Glomerular visceral epithelial cell (primary cell): ENCODE measurements around the gene TUBB2B.

Source experiments
- DNase-seq: peaks from one replicate; pipeline ENCODE4 v3.0.0-alpha.2; 2016; ENCODE audit errors: extremely low spot score

The TUBB2B gene

DNA sequence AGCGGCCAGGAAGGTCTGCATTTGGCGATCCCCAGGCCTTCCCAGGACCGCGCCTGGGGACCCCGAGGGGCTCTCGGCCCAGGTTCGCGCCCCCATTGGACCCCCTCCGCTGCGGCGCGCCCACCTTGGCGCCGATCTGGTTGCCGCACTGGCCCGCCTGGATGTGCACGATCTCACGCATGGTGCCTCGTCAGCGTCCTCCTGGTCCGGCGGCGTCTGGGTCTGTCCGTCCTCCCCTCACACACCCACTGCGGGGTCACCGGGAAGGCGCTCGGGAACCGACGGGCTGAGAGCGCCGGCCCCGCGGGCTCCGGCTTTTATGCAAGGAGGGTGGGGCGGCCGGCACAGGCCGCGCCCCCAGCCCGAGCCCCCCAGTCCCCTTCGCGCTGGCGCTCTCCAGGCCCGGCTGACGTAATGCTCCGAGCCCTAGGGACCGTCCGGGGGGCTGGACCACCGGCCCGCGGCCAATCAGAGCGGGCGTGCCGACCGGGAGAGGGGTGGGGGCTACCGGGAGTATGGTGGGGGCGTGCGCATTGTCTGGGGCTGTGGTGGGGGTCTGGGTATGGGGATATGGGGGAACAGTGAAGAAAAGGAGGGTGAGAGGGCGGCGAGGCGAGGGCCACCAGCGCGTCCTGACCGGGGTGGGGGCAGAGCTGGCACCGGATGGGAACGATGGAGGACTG, at the start of gene TUBB2B:
TUBB2B (minus strand) TSS at position 291 of the 683 bp plus-strand sequence; CDS start at position 181, 110 bp downstream.
- peak; percentile 37 for DNase-seq

- DNase-seq = no peak
Measured at GRCh38 chr6:3277251-3277650, 49.8 kb upstream of the TUBB2B start.

DNA sequence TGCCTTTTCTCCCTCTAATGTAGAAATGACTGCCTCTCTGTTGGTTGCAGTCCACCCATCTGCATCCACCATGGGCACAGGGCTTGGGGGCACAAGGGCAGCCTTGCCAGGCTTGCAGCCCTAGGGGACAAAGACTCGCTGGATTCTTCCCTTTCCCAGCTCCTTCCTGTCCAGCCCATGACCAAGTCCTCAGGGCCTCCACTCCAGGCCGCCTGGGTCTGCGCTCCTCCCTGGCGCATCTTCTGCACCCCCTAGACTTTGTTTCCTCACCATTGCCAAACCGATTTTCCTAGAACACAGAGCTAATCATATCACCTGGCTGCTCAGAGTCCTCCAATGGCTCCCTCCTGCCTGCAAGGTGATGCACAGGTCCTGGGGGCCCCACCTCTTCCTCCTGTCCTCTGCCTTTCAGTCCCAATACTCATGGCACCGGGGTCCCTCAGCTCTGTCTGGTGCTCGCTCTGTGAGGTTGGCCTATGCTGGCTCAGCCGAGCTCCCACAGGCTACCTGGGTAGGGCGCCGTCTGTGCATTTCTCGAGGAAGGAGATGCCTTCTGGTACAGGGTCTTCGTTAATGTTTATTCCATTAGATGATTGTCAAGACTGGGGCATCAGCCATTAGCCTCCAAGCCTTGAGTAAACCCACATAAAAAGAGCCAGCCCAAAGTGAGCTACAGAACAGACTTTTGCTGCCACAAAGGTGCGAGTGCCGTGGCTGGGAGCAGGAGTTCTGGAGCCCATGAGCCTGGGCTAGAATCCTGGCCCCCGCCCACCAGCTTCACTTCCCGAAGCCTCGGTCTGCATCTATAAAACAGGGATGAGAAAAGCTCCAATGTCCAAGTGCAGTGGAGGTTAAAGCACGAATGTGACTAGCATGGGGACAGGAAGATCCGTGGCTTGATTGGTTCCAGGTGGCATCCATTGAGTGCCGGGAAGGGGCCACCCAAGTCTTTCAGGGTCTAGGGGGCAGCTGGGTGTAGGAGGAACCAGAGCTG, 49.0 kb upstream of the TUBB2B start:
- no peak for DNase-seq

DNA sequence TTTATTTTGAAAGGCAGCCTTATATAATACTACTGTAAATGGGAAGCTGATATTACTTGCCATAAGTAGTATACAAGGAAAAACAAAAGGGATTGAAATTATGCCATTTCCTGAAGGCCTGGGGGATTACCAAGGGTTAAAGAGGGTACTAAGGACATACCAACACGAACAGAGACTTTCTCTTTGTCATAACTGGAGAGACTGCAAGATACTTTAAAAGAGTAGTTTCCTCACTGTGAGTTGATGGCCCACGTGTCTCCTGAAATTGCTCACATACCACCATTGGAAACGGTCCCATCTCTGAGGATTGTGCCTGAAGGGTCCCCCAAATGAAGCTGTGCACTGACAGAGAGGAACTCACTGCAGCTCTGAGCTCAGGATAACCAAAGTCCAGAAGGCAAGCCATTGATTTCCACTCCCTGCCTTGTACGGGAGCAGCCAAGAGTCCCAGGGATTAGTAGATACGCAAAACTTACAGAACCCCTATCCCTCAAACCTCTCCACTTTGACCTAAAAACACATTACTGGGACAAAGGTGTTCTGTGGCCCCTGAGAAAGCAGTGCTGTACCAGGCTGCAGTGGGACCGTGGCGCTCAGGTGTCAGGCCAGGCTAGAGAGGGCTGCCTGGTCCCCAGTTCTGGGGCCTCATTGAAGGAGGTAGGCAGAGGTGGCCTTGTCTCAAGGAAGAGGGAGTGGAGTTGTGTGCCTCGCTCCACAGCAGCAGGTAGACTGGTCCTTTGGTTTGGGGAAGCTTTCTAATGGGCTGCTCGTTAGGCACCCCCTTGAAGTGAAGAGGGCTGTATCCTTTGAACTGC, 46.5 kb upstream of the TUBB2B start:
- DNase-seq = no peak

DNA sequence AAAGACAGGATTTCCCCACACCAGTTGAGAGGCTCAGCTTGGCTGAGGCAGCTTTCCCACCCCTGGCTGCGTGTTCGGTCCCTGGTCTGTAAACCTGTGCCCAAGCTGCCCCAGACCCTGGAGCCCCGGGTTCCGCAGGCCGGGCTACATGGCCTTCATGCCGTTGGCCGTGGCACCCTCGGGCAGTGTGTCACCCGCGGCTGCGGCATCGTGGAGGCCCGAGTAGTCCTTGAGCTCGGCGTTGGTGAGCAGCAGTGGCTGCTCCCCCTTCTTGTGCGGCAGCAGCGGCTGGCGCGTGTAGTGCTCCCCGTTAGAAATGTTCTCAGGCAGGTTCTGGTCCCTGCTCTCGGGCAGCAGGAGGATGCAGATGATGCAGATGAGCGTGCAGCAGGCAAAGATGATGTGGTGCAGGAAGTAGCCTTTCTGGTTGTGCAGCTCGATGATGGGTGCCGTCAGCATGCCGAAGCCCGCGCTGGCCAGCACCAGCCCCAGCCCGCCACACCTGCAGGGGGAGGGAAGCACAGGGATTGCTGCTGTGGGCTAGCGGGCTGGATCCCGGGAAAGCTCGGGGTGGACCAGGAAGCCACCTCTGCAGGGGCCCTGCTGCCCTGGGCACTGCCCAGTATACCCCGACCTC, 45.6 kb upstream of the TUBB2B start:
- no peak for DNase-seq

- DNase-seq = no peak
Measured at GRCh38 chr6:3271756-3272155, 44.3 kb upstream of the TUBB2B start.

DNA sequence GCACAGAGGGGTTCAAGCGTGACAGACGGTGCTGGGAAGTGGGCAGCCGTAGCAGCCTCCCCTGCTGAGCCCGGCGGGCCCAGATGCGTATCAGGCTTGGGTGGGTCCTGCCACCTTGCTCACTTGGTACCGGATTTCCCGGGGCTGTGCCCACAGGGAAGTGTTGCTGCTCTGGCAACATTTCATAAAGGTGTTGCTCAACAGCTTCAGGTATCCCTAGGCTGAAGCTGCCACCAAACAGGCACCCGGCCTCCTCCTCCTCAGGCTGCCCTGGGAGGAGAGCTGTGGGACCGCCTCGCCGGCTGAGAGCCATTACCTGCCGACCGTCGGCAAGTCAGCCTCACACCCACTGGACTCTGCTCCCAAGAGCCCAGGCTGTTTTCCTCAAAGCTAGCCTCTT, 42.8 kb upstream of the TUBB2B start:
- no peak for DNase-seq

- no peak for DNase-seq
Measured at GRCh38 chr6:3269281-3269975, 42.0 kb upstream of the TUBB2B start.

GRCh38 chr6:3268680-3269079, 41.2 kb upstream of the TUBB2B start:
- DNase-seq = no peak

DNA sequence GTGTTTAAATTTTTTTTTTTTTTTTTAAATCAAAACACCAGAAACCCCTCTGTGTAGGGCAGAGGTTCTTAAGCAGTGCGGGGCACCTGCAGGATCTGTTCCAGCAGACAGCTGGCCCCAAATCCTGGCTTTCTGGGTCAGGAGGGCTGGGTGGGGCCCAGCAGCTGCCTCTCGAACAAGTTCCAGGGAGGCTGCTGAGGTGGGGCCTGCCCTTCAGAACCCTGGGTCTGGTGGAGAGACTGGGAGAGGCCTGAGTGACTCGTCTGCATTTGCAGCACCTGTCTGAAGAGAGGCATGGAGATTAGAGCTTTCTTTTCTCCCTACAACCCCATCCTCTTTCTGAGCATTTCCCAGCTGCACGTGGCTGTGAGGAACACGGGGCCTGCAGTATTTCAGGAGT, 39.7 kb upstream of the TUBB2B start:
- no peak for DNase-seq

DNA sequence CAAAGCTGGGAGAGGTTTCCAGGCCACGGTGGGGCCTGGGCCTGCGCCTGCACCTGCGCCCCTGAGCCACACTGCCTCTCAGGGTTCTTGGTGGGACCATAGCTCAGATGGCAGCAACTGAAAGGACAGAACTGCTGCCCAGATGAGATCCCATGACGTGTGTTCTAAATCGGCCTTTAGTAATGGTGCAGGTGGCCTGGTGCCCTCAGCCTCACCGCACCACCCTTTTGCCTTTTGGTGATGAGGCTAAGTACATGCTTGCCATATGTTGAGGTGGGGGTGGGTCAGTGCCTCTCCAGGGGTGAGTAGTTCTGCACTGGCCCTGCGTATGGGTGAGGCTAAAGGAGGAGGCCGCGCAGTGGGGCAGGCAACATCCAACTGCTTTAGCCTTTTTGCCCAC, 38.7 kb upstream of the TUBB2B start:
- DNase-seq = no peak

DNA sequence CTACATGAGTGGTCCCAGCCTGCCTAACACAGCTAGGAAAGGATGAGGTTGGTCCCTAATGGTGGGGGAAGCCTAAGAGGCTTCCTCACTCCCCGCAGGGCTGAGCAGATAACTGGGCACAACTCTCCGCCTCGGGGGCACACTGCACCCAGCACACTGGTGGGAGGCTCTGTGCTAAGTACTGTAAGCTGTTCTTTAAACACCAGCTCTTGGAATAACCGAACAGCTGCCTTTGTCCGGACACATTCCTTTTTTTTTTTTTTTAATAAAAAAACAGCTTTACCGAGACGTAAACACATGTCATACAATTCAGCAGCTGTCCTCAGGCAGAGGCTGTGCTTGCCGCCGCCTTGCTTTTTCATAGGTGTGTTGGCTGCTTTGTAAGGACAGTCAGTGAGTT, 38.2 kb upstream of the TUBB2B start:
- no peak for DNase-seq

DNA sequence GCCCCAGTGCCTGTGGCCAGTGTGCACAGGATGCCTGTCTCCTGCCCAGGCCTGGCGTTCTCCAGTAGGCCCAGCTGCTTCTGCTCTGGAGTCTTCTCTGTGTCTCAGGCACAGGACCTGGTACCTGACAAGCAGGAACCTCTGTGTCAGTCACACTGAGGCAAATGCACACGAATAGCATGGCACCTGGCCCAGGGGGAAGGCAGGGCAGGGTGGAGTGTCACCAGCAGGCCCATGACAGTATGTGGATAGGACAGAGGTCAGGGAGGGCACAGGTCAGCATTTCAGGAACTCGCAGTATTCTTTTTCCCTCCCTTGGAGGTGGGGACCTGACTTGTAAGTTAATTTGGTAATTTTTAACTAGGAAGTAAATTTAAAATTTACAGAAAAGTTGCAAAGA, 36.9 kb upstream of the TUBB2B start:
- DNase-seq = no peak

- DNase-seq = no peak
Measured at GRCh38 chr6:3263096-3263495, 35.6 kb upstream of the TUBB2B start.

DNA sequence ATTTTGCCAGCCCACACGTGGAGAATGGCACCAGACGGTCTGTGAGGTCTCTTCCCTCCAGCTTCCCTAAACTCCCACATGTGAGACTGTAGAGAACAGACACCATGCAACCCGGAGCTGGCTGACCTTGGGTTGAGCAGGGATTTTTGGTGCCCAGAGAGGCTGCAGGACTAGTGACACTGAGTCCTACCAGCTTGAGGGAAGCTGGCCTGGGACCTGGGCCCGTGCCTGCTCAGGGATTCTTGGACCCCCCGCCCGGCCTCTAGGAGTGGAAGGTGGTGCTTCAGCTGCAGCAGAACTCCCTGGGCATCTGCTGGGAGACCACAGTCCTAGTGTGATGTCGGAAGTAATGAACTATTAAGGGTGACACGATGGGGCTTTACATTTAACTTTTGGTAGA, 34.5 kb upstream of the TUBB2B start:
- no peak for DNase-seq

GRCh38 chr6:3261518-3261820, 34.0 kb upstream of the TUBB2B start:
- no peak for DNase-seq

DNA sequence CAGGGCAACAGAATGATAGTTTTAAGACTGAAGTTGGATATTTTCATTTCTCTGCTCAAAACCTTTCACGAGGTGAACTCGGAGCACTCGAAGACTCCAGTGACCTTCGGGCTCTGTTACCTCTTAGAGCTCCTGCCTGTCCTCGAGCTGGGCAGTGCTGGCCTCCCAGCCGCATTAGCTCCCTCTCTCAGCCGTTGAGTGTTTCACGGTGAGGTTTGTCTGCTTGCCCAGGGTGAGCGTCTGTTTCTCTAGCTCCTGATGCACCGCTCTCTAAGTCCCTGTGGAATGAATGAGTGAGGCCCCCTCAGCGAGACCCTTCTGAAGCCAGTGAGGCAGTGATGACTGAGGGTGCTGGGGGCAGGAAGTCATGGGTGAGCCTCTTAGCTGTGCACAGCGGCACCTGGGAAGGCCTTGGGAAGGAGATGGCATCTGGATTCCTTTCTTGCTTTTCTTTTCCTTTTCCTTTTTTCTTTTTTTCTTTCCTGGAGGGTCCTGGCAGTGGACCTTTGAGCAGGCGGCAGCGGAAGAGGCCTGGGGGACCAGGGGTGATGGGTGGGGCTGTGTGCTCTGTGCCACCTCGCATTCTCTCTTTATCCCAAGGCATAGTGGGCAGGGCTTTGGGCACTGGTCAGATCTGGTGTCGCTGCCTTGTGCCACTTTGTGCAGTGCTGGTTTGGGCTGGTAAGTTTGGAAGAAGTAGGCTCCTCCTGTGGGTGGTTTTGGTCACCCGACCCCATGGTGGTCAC, 33.5 kb upstream of the TUBB2B start:
- no peak for DNase-seq

GRCh38 chr6:3260296-3260695, 32.8 kb upstream of the TUBB2B start:
- DNase-seq = no peak

GRCh38 chr6:3259491-3259958, 32.1 kb upstream of the TUBB2B start:
- DNase-seq = peak; percentile 31

- DNase-seq = peak; percentile 91
Measured at GRCh38 chr6:3258720-3259490, 31.5 kb upstream of the TUBB2B start, which contains the start of gene PSMG4. Gene PSMG4, plus strand, starts transcription at chr6:3258947. Its CDS starts 76 bp downstream, at chr6:3259023.
